H1 (cell line): ENCODE measurements around the gene TAF11L11.

Experiments
- EGR1 ChIP-seq: IDR thresholded peaks from 2 replicates; pipeline ENCODE4 v1.6.1; 2011; ENCODE audit warnings: low read depth, low read length, borderline replicate concordance
- EP300 ChIP-seq, 2 experiments: IDR thresholded peaks; 1 replicate in 1 of 2; 2 replicates in 1 of 2; pipeline ENCODE4 v1.6.1; 2011 to 2012; ENCODE audit warnings: low read depth in 2 of 2, low read length in 2 of 2, mild to moderate bottlenecking in 2 of 2, borderline replicate concordance in 1 of 2, inconsistent platforms in 1 of 2, moderate library complexity in 1 of 2
- HDAC6 ChIP-seq: IDR thresholded peaks from one replicate; pipeline ENCODE4 v1.7.1; 2012; ENCODE audit warnings: low read depth, mild to moderate bottlenecking, inconsistent platforms, low read length, moderate library complexity
- JUN ChIP-seq: IDR thresholded peaks from 2 replicates; pipeline ENCODE4 v1.6.1; 2011; ENCODE audit warnings: low read depth, mild to moderate bottlenecking, improper control_type of control experiment, low read length
- PHF8 ChIP-seq: fragments of 200-600 bp; sonication (generic); conservative IDR thresholded peaks from 2 replicates; pipeline ENCODE4 v1.7.1; 2012; ENCODE audit warnings: low read depth, mild to moderate bottlenecking, inconsistent platforms, low read length, moderate library complexity
- POLR2A ChIP-seq, 2 experiments: IDR thresholded peaks; 1 replicate in 1 of 2; 2 replicates in 1 of 2; pipeline ENCODE4 v1.6.1; 2011; ENCODE audit warnings: low read depth in 2 of 2, low read length in 2 of 2, mild to moderate bottlenecking in 2 of 2; ENCODE audit errors: control extremely low read depth in 1 of 2
- POLR2AphosphoS5 ChIP-seq: IDR thresholded peaks from 2 replicates; pipeline ENCODE4 v1.6.1; 2011; ENCODE audit warnings: low read depth, low read length
- RAD21 ChIP-seq, 2 experiments: IDR thresholded peaks in 1 of 2; conservative IDR thresholded peaks in 1 of 2; 2 replicates each; pipeline ENCODE4 v1.6.1; 2011; ENCODE audit warnings: low read depth in 2 of 2, low read length in 2 of 2, improper control_type of control experiment in 1 of 2, inconsistent platforms in 1 of 2, mild to moderate bottlenecking in 1 of 2, moderate library complexity in 1 of 2
- SP1 ChIP-seq: IDR thresholded peaks from 2 replicates; pipeline ENCODE4 v1.6.1; 2011; ENCODE audit warnings: low read depth, low read length
- YY1 ChIP-seq: IDR thresholded peaks from 2 replicates; pipeline ENCODE4 v1.6.1; 2011; ENCODE audit warnings: low read depth, mild to moderate bottlenecking, low read length
- TF ChIP-seq, protein P1 (sequence below): IDR thresholded peaks from 2 replicates; pipeline ENCODE4 v1.6.1; 2012; ENCODE audit warnings: low read length, inconsistent platforms
- TF ChIP-seq, protein P2 (sequence below), 3 experiments: IDR thresholded peaks; 1 replicate in 2 of 3; 2 replicates in 1 of 3; pipeline versions ENCODE4 v1.5.1 to v1.6.1; 2011; ENCODE audit warnings: low read length in 3 of 3, mild to moderate bottlenecking in 3 of 3, inconsistent platforms in 2 of 3, low read depth in 1 of 3, moderate library complexity in 1 of 3; ENCODE audit not compliant: insufficient read depth in 1 of 3; ENCODE audit errors: control extremely low read depth in 1 of 3
- TF ChIP-seq, protein P3 (sequence below): IDR thresholded peaks from 2 replicates; pipeline ENCODE4 v1.6.1; 2012; ENCODE audit warnings: inconsistent platforms

DNA sequence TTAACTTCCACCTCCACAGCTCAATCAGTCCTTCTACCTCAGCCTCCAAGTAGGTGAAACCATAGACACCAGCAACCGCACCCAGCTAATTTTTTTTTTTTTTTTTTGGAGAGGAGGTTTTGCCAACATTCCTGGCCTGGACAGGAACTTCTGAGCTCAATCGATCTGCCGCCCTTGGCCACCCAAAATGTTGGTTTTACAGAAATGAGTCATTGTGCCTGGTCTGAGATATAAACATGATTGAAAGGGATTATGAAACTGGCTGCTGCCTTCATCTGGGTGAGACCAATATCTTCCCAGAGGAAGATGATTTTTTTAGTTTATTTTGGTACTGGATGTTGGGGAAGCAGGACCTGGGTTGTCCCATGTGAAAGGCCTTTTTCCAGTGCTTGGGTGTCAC, 15.4 kb downstream of the TAF11L11 start:
- TF ChIP-seq JUN, result no peak
- TF ChIP-seq, protein P1, sequence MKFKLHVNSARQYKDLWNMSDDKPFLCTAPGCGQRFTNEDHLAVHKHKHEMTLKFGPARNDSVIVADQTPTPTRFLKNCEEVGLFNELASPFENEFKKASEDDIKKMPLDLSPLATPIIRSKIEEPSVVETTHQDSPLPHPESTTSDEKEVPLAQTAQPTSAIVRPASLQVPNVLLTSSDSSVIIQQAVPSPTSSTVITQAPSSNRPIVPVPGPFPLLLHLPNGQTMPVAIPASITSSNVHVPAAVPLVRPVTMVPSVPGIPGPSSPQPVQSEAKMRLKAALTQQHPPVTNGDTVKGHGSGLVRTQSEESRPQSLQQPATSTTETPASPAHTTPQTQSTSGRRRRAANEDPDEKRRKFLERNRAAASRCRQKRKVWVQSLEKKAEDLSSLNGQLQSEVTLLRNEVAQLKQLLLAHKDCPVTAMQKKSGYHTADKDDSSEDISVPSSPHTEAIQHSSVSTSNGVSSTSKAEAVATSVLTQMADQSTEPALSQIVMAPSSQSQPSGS, result no peak
- TF ChIP-seq POLR2A (IDR thresholded peaks at IDR 0.05; ENCODE audit: control extremely low read depth in 1 of 2, low read depth in 2 of 2, low read length in 2 of 2), result no peak
- TF ChIP-seq, protein P2, sequence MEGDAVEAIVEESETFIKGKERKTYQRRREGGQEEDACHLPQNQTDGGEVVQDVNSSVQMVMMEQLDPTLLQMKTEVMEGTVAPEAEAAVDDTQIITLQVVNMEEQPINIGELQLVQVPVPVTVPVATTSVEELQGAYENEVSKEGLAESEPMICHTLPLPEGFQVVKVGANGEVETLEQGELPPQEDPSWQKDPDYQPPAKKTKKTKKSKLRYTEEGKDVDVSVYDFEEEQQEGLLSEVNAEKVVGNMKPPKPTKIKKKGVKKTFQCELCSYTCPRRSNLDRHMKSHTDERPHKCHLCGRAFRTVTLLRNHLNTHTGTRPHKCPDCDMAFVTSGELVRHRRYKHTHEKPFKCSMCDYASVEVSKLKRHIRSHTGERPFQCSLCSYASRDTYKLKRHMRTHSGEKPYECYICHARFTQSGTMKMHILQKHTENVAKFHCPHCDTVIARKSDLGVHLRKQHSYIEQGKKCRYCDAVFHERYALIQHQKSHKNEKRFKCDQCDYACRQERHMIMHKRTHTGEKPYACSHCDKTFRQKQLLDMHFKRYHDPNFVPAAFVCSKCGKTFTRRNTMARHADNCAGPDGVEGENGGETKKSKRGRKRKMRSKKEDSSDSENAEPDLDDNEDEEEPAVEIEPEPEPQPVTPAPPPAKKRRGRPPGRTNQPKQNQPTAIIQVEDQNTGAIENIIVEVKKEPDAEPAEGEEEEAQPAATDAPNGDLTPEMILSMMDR (IDR thresholded peaks at IDR 0.05; ENCODE audit: control extremely low read depth in 1 of 3, insufficient read depth in 1 of 3, low read depth in 1 of 3, low read length in 3 of 3), result no peak
- TF ChIP-seq YY1, result no peak
- TF ChIP-seq SP1, result no peak
- TF ChIP-seq EP300 (IDR thresholded peaks at IDR 0.05; ENCODE audit: borderline replicate concordance in 1 of 2, low read depth in 2 of 2, low read length in 2 of 2), result no peak
- TF ChIP-seq PHF8, result no peak
- no peak for TF ChIP-seq EGR1
- TF ChIP-seq HDAC6, result no peak
- no peak for TF ChIP-seq RAD21 (IDR thresholded peaks at IDR 0.05 in 1 of 2, conservative IDR thresholded peaks at IDR 0.05 in 1 of 2; ENCODE audit: low read depth in 2 of 2, low read length in 2 of 2)
- no peak for TF ChIP-seq POLR2AphosphoS5
- TF ChIP-seq, protein P3, sequence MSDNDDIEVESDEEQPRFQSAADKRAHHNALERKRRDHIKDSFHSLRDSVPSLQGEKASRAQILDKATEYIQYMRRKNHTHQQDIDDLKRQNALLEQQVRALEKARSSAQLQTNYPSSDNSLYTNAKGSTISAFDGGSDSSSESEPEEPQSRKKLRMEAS, result no peak
